HG03139 (cell line): ENCODE data around the gene ZMIZ1.
"Not testable (repeated sequence)": the region's sequence is repeated elsewhere in the genome, so short reads cannot be mapped to it uniquely, and the experiment has no call there.

ENCODE experiments used
- ATAC-seq: cut with Tn5 transposase; IDR thresholded peaks from one replicate; pipeline ENCODE4 v1.9.1; 2021; ENCODE audit not compliant: unreplicated experiment

The ZMIZ1 gene

DNA sequence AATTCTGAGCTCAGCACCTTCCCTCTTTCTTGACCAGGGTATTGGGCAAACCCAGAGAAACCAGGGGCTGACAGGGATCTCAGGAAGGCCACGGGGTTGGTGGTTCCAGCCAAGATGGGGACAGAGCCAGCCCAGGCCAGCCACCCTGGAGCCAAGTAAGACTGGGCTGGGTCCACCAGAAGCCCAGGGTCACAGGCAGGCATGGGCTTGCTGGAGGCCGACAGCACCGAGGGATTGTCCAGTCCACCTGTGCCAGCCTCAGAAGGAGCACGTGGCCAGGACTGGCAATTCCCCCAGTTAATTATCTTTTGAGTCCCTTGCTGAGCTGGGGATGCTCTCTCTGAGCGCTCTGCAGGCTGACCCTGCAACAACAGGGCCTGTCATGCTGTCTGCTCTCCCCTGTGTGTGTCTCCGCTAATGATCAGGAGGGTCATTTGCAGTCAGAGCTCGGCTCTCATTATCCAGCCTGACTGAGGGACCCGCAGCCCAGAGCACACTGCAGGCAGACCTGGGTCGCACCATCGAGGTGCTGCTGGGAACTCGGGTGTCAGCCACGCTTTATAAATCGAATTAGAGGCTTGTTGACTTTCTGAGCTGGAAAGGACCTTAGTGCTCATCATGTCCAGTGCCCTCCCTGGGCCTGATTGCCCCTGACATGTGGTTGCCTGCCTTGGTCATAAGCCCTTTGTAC is 209.0 kb downstream of the ZMIZ1 start:
- no peak for ATAC-seq

DNA sequence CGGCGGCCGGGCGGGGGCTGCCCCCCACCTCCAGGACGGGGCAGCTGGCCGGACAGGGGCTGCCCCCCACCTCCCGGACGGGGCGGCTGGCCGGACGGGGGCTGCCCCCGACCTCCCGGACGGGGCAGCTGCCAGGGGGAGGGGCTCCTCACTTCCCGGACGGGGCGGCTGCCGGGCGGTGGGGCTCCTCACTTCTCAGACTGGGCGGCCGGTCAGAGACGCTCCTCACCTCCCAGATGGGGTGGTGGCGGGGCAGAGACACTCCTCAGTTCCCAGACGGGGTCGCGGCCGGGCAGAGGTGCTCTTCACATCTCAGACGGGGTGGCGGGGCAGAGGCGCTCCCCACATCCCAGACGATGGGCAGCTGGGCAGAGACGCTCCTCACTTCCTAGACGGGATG is 210.3 kb downstream of the ZMIZ1 start:
- not testable (repeated sequence) for ATAC-seq

DNA sequence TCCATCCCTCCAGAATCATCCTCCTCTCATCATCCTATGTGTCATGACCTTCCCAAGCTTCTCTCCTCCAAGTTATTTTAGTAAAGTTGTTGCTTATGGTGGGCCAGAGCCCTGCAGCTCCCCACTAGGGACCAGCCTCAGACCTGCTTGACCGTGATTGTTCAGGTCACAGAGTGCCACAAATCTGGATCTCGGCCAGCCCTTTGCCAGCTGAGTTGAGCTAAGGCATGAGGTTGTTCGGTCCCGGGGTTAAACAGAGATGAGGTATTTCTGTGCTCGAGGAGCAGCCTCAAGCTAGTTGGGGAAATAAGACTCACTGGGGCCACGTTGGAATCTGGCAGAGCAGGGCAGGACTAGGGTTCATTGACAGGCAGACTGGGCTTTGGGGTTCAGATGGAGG is 212.2 kb downstream of the ZMIZ1 start:
- ATAC-seq, result no peak

DNA sequence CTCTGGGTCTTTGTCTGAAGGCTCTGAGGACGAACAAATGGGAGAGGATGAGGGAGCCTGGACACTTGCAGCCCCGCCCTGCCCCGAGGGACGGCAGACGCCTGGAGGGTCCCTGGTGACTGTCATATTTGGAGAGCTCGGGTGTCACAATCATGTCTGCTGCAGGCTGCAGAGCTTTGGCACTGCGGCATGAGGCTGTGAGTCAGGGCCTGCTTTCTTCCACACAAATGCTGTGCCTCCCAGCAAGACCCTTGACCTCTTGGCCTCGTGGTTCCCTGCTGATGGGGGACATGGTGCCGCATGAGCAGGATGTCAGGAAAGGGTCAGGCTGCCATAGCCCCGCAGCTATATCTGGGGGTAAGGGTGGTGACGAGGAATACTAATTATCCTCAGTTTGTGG is 213.6 kb downstream of the ZMIZ1 start:
- no peak for ATAC-seq

DNA sequence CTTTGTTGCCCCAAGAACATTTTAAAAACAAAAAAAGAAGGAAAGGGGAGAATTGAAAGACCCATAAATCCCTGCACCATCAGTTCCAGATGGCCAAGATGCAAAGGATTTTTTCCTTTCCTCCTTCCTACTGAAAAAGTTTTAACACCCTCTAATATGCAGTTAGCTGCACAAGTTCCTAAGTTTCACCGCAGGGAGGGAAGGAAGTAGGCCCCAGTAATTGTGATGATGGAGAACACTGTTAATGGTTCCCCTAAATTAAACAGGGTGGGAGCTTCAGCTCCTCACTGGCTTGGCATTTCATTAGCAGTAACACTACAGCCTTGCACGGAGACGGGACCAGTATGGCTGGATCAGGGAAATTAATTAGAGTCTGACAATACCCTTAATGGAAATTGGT is 214.8 kb downstream of the ZMIZ1 start:
- ATAC-seq, result no peak

DNA sequence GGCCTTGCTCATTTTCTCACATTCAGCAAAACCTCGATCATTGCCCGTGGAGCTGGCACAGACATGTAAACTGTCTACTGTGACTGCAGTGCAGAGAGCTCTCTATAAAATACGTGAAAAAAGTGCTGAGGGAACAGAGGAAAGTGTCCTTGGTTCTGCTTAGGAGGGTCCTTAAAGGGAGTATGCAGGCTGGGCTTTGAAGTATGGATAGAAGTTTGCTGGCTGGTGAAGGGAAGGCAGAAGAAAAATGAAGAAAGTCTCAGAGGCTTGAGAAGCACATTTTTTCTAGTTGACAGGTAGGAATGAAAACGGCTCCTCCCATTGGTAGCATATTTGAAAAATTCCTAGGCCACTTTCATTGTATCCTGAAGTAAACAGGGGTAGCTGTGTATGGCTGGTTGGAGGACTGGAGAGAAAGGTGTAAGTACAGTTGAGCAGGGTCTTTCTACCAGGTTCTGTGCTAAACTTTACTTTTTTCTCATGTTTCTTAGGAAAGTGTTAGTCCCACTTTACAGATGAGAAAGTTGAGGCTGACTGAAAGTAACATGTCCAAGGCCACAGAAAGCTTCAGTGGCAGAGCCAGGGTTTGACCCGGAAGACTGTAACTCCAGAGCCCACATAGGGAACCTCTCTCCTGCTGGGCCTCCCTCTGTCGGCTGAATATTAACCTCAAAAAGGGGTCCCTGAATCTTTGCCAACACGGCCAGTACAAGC is 215.5 kb downstream of the ZMIZ1 start:
- no peak for ATAC-seq

DNA sequence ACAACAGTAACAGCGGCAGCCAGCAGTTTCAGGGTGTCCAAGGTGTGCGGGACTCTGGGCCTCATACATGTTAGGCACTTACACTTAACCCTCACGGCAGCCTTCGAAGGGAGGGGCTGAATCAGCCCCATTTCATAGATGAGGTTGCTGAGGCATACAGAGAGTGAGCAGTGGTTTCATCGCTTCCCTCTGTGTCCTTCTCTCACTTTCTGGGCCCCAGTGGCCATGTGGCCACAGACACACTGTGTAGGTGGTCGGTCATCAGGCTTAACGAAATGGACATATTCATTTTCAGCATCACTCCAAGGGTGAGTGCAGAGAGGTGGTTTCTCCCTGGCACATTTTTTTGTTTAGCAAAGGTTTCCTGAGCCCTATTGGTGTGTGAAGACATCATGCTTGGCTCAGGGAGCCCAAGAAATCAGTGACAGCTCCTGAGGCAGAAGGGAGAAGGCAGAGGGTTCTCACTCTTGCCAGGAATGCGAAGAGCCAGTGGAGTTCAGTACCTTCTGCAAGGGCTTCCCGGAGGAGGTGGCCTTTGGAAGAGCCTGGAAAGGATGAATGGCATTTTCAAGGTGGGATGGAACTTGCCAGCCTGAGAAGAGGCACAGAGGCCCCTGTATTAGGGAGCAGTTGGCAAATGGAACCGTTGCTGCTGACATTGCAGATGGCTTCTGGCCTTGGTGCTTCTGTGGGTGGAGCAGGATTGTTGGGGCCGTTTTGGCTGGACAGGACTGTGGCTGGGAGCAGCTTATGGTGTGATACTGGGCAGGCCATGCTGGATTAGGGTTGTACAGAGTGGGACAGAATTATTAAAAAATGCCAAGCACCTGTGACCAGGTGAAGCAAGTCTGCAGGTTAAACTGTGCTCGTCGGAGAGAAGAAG is 216.8 kb downstream of the ZMIZ1 start:
- ATAC-seq, result peak; percentile 51

DNA sequence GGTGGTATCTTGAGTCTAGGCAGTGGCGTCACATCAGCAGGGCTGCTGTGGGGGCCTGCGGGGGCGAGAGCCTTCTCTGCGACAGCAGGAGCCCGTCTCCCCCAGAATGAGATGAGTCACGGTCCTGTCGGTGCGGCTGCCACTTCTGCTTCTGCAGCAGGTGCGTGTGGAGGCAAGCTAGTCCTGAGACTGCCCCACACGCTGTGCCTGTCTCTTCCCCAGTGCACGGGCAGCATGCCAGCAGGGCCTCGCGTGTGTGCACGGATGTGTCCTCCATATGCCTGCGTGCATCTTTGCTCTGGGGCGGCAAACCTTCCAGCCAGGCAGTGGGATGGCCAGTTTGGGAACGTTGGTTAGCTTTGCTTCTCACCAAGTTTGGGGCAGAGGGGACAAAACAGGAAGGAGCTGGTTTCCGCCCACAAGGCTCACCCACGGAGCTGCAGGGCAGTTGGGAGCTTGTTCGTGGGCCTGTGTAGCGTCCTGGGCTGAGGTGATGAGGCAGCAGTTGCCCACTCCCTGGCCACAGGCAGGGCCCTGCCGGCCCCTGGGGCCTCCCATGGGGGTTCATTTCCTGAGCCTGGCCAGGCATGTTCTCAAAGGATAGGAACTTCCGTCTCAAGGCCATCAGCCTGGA is 217.7 kb downstream of the ZMIZ1 start:
- ATAC-seq, result peak; percentile 78

DNA sequence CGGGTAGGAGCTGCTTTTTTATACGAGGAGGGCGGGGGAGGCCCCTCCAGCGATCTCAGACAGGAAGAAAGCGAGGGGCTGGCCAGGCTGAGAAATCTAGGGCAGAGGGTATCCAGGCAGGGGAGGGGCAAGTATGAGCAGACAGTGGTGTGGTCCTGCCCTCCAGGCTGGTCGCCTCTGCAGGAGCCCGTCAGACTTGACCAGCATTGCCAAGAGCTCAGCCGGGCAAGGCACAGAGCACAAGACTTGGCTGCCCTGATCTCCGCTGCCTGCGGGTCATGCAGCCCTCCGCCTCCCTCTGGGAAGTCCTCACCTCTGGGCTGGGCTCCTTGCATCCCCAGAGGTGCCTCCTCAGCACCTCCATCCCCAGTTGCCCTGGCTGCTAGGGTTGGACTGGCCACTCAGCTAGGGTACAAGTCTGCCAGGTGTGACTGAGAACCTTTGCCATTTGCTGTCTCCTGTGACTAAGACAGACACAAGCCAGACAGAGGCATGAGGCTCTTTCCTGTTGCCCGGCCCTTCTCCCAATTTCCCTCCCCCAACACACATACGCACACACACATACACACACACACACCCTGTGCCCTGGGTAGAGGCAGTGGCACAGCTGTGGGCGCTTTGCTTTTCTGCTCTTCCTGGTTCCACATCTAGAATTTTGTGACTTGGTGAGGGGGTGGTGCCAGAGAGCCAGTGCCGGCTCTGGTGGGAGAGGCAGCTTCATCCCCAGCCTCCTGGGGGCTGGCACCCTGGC is 219.4 kb downstream of the ZMIZ1 start:
- ATAC-seq, result no peak

DNA sequence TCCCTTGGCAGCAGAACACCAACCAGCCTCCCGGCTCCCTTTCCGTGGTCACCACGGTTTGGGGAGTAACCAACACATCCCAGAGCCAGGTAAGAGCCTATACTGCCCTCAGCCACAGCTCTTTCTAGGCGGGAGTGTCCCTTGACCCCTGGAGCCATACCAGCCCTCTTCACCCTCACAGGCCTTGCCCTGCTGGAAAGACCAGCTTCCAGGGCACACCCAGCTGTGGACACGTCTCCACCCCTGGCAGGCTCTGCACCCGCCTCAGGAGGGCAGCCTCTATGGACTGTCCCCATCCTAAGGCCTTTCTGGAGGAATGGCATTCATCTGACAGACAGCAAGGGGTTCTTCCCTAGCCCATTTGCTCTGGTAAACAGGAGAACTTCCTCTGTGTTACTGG is 221.0 kb downstream of the ZMIZ1 start:
- ATAC-seq, result no peak

DNA sequence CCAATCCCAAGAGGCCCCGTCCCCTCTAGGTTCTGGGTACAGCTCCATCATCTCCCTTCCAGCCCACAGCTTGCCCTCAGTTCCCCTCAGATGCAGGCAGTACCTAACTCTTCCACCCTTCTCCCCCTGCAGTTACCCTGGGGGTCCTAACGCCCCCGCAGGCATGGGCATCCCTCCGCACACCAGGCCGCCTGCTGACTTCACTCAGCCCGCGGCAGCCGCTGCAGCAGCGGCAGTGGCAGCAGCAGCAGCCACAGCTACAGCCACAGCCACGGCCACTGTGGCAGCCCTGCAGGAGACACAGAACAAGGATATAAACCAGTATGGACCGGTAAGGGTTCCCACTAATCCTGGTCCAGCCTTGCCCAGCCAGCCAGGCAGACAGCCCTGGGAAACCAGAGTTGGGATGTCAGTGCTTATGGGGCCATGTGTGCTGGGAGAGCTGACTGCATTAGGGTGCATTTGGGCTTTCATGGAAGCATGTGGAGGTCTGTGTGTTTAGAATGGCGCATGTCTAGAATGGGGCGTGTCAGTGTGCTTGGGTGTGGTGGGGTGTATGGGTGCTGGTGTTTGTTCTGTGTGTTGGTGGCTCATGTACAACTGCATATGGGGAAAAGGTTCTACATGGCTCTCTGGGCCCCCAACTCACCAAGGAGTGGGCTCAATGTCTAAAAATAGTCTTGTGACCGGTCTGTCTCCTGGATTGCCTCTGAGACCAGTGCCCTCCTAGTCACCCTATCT is 223.4 kb downstream of the ZMIZ1 start:
- no peak for ATAC-seq

DNA sequence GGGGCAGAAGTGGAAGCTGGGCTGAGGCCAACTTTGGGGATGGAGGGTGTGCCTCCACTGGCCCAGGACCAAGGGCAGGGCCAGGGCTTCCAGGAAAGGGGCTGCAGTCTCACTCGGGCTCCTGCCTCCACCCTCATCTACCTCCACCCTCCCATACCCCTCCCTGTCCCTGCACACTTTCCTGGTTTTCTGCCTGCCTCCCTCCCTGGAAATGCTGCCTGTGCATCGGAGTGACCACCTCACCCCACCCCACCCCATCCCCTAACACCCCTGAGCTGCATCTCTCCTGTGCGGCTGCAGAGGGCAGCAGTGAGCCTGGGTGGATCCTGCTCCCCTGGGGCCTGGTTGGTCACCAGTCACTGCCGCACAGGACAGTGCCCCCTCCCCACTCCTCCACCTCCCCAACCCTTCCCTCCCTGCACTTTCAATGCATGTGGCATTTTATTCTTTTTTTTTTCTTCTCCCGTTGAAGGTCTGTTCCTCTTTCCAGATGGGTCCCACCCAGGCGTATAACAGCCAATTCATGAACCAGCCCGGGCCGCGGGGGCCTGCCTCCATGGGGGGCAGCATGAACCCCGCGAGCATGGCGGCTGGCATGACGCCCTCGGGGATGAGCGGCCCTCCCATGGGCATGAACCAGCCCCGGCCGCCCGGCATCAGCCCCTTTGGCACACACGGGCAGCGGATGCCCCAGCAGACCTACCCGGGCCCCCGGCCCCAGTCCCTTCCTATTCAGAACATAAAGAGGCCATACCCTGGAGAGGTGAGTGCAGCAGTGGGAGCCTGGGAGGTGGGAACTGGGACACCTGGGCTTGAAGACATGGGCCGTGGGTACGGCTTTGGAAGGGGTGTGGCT is 224.4 kb downstream of the ZMIZ1 start:
- no peak for ATAC-seq

DNA sequence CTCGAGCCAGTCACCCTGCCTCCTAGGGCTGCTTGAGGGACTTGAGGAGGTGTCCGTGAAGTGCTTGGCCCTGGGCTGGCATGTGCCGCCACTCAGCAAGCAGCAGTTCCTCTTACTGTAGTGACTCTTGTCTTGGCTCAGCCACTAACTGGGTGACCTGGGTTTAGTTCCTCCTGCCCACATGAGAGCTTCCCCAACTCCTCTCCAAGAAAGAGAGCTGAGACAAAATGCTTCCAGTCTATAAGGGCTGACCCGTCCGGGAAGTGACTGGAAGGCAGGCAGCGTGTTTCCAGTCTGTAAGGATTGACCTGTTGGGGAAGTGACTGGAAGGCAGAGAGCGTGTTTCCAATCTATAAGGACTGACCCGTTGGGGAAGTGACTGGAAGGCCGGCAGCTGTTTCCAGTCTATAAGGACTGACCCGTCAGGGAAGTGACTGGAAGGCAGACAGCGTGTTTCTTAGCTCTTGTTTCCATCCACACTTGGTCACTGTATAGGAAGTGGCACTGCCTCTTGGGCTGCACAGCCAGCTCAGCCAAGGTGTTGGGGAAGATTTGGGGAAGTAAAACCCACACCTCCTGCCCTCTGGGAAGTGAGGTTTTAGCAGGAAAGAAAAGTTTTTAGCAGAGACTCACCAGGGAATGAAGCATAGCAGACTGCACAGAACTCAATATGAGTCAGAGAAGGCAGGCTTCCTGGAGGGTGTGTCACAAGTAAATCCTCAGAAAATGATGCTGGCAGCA is 225.2 kb downstream of the ZMIZ1 start:
- no peak for ATAC-seq

DNA sequence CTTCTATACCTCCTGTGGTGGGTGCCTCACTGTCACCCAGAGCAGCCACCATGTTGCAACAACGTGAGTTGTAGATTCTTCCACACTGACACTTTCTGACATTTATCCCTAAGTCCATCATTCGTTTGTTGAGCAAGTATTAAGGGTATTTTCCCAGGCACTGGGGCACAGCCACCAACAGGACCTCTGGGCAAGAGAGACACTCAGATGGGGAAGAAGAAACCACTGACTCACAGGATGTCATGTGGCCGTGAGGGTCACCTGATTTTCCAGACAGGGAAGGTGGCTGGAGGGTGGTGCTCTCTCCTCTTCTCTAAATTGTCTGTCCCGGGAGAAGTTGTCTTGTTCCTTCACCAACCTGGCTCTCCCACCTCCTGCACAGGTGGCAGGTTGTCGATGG is 226.8 kb downstream of the ZMIZ1 start:
- no peak for ATAC-seq

DNA sequence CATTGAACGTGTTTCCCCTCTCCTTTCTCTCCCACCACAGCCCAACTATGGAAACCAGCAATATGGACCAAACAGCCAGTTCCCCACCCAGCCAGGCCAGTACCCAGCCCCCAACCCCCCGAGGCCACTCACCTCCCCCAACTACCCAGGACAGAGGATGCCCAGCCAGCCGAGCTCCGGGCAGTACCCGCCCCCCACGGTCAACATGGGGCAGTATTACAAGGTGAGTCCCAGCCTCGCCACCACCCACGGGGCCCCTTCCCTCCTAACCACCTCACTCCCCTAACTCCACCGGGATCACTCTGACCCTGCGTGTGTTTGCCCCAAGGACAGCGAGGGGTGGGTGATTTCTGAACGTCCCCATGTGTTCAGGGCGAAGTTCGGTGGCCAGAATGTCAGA is 227.7 kb downstream of the ZMIZ1 start:
- no peak for ATAC-seq

DNA sequence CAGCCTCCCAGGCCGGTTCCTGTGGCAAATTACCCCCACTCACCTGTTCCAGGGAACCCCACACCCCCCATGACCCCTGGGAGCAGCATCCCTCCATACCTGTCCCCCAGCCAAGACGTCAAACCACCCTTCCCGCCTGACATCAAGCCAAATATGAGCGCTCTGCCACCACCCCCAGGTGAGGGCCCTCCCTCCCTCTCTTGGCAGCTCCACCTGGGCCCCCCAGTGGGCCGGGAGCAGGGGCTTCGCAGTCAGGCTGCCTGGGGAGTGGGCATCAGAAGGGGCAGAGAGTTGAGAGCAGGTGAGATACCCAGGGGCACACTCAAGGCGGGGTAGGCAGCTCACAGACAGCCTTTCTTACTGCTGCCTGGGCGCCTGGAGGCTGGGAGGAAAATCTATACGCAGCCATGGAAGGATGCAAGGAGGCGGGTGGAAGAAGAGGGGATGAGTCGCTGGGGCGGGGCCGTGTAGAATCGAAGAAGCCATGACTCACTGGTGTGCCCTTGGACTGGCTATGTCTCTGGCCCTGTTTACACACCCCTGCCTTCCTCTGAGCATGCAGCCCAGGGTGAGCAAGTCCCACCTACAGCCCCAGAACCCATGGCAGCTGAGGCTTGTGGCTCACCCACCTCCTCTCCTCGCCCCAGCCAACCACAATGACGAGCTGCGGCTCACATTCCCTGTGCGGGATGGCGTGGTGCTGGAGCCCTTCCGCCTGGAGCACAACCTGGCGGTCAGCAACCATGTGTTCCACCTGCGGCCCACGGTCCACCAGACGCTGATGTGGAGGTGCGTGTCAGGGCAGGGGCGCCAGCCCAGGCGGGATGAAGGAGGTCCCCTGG is 229.9 kb downstream of the ZMIZ1 start:
- no peak for ATAC-seq
